Measurements from ENCODE around the gene PROCA1. TPM values are rescaled to one million over a fixed set of nuclear protein-coding genes. Genes with fewer than 3 reads are reported as not detected.

PROCA1 gene
- total RNA-seq, 1 experiment from 2014 or later, result 4.6 TPM

DNA sequence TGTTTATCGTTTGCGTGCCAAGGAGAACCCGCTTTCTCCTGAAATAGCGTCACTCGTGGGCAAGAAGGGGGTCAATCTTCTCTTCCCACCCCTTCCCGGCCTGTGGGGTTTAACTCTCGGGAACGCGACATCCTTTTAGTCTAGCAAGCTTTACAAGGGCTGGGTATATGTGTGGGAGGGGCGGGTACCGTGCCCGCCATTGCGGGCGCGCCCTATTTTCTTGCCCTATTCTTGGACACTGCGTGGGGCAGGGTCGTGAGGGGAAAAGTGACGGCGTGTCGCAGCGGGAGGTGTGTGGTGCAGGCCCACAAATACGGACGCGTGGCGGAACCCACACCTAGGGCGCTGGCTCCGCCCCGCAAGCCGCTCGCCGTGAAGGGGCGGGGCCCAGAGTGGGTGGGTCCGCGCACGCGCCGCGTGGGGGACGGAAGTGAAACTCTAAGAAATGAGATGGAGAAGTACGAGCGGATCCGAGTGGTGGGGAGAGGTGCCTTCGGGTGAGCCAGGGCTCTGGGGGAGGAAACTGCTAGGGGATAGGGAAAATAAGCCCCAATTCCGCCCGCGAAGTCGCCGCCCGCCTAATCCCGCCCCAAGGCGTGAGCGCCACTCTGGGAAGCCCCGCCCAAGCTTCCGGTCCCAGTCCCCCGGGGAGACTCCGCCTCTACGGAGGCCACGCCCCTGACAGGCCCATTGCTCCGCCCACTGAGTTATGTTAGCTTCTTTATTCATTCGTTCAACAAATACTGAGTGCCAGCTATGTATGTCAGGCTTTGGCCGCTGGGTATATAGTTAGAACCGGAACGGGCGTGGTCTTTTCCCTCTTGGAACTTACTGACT lies 16.9 kb upstream of the PROCA1 start, which contains the start of gene NEK8:
Gene NEK8, plus strand, starts transcription at position 425 of the 837 bp plus-strand sequence. Its CDS starts 26 bp downstream, at position 451.
- CTCF ChIA-PET, result interaction anchor here (0.6 to 3.4 kb wide), 14 partner anchors 9 to 388 kb away, joined by 3 to 82 read pairs (median 7); partner anchors contain the start of gene RPL23A
- peaks cover 26% of the 10 kb centered on the region for H3K4me1 ChIP-seq (ENCODE audit: insufficient read depth, low read length, poor library complexity, severe bottlenecking)
- peaks cover 16% of the 10 kb centered on the region for H3K36me3 ChIP-seq (ENCODE audit: insufficient read depth, low read length, poor library complexity, severe bottlenecking)
- peak within 1 kb of the TSS; percentile 94 for H3K27ac ChIP-seq (ENCODE audit: low read depth, low read length, poor library complexity, severe bottlenecking)
- no peaks in the 10 kb centered on the region for H3K9me3 ChIP-seq (ENCODE audit: low read depth, low read length, poor library complexity, severe bottlenecking)
- intact Hi-C loops (cut with micrococcal nuclease; ENCODE audit: unreplicated experiment), result loop anchor here (2.0 to 5.0 kb wide), 2 partner anchors 14 to 169 kb away; partner anchors contain the start of gene FLOT2
- H3K27me3 ChIP-seq (replicated peaks; ENCODE audit: insufficient read depth, low read depth, low read length, poor library complexity), result no peaks in the 10 kb centered on the region
- DNase-seq (ENCODE audit: low spot score), result peak; percentile 97
- BruUV-seq (replicated peaks), result no TSS peak
- POLR2A ChIA-PET (ENCODE audit: low non-redundant PET), result interaction anchor here (0.6 to 1.1 kb wide), 2 partner anchors 9 to 22 kb away, joined by 3 to 4 read pairs; partner anchors contain the start of gene RPL23A
- TF ChIP-seq, protein P1, sequence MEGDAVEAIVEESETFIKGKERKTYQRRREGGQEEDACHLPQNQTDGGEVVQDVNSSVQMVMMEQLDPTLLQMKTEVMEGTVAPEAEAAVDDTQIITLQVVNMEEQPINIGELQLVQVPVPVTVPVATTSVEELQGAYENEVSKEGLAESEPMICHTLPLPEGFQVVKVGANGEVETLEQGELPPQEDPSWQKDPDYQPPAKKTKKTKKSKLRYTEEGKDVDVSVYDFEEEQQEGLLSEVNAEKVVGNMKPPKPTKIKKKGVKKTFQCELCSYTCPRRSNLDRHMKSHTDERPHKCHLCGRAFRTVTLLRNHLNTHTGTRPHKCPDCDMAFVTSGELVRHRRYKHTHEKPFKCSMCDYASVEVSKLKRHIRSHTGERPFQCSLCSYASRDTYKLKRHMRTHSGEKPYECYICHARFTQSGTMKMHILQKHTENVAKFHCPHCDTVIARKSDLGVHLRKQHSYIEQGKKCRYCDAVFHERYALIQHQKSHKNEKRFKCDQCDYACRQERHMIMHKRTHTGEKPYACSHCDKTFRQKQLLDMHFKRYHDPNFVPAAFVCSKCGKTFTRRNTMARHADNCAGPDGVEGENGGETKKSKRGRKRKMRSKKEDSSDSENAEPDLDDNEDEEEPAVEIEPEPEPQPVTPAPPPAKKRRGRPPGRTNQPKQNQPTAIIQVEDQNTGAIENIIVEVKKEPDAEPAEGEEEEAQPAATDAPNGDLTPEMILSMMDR (conservative IDR thresholded peaks at IDR 0.05; ENCODE audit: low read depth, low read length), result no peak
- no peak for TF ChIP-seq EZH2 (IDR thresholded peaks at IDR 0.05; ENCODE audit: borderline replicate concordance, low read depth, low read length, poor library complexity, severe bottlenecking)
- peak within 1 kb of the TSS; percentile 59 for H3K4me3 ChIP-seq (ENCODE audit: low read depth, low read length, poor library complexity, severe bottlenecking)

DNA sequence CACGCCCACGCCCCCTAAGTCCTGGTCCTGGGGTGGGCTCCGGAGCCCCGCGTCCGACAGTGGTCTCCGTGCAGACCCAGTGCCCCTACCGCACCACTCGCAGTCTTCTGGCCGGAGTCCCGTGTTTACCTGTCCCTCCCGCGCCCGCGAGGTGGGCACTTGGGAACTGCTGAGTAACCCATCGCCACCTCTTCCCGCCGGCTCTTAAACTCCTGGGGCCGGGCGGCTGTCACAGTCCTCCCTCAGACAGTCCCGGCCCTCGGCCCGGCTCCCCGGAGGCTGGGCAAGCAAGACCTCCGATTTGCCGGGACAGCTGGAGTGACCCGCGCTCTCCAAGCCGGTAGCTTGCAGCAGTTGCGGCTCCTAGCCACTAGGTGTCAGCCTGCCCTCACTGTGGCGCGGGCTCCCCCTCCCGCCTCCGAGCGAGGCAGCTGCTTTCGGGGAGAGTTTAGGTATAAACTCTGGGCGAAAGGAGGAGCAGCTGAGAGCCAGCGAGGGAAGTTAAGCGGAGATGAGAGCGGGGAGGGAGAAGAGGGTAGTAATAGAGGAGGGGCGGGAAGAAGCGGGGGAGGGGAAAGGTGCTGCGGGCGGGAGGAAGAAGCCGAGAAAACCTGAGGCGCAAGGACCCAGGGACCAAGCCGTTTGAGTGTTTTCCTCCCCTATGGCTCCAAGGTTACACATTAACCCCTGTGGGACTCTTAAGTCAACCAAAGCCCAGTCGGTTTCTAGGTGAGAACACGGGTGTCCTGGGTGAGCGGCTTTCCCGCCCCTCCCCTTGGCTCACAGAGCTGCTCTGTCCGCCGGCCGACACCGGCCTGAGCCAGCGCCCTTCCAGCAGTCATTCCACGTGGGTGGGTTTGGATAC lies 15.2 kb upstream of the PROCA1 start:
- no peaks in the 10 kb centered on the region for H3K9me3 ChIP-seq (ENCODE audit: low read depth, low read length, poor library complexity, severe bottlenecking)
- ChIA-PET CTCF (interaction anchor here (0.5 to 3.4 kb wide), 34 partner anchors 10 to 540 kb away, joined by 3 to 82 read pairs (median 5); partner anchors contain the start of genes PHF12 and TRAF4), POLR2A (ENCODE audit: low non-redundant PET) (interaction anchor here (0.5 to 0.7 kb wide), 5 partner anchors 17 to 390 kb away, joined by 3 to 9 read pairs (median 3); no protein-coding TSS in a partner anchor)
- H3K4me3 ChIP-seq (ENCODE audit: low read depth, low read length, poor library complexity, severe bottlenecking), result peak overlapping the region; percentile 59
- peak overlapping the region; percentile 60 for H3K27ac ChIP-seq (ENCODE audit: low read depth, low read length, poor library complexity, severe bottlenecking)
- peaks cover 33% of the 10 kb centered on the region for H3K36me3 ChIP-seq (ENCODE audit: insufficient read depth, low read length, poor library complexity, severe bottlenecking)
- intact Hi-C loops (cut with micrococcal nuclease; ENCODE audit: unreplicated experiment), result loop anchor here (1.0 to 5.0 kb wide), 5 partner anchors 24 to 390 kb away; partner anchors contain the start of gene FLOT2
- no peaks in the 10 kb centered on the region for H3K27me3 ChIP-seq (replicated peaks; ENCODE audit: insufficient read depth, low read depth, low read length, poor library complexity)
- peaks cover 42% of the 10 kb centered on the region for H3K4me1 ChIP-seq (ENCODE audit: insufficient read depth, low read length, poor library complexity, severe bottlenecking)
- DNase-seq (ENCODE audit: low spot score), result peak; percentile 97
- no peak for TF ChIP-seq EZH2 (IDR thresholded peaks at IDR 0.05; ENCODE audit: borderline replicate concordance, low read depth, low read length, poor library complexity, severe bottlenecking)
- TF ChIP-seq, protein P1 (conservative IDR thresholded peaks at IDR 0.05; ENCODE audit: low read depth, low read length), result peak; percentile 99
- no TSS peak for BruUV-seq (replicated peaks)

DNA sequence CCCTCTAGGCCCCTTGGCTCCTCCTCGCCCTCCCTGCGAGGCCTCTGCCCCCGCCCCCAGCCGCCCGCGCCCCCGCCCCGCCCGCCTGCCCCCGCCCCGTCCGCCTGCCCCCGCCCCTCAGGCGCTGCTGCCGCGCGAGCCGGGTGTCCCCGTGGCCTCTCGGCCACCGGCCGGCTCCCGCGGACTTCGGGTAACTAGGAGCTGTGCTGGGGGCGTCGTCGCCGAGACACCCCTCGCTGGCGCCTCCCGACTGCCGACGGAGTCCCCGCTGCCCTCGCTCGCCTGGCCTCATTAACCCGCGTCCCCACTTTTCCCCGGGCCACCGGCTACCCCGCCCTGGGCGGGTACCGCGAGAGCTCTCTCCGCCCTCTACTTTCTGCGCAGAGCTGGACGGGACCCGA lies 14.5 kb upstream of the PROCA1 start, which contains the start of gene TLCD1:
Gene TLCD1, minus strand, starts transcription at position 8 of the 401 bp plus-strand sequence. CDS start 136 bp downstream, outside the sequence.
- H3K4me1 ChIP-seq (ENCODE audit: insufficient read depth, low read length, poor library complexity, severe bottlenecking), result peaks cover 48% of the 10 kb centered on the region
- CTCF ChIA-PET, result interaction anchor here (0.5 to 3.4 kb wide), 26 partner anchors 9 to 541 kb away, joined by 3 to 82 read pairs (median 6); partner anchors contain the start of genes PHF12 and TRAF4
- POLR2A ChIA-PET (ENCODE audit: low non-redundant PET), result interaction anchor here (0.6 kb wide), 2 partner anchors 34 to 197 kb away, joined by 3 read pairs; no protein-coding TSS in a partner anchor
- DNase-seq (ENCODE audit: low spot score), result peak; percentile 79
- H3K27me3 ChIP-seq (replicated peaks; ENCODE audit: insufficient read depth, low read depth, low read length, poor library complexity), result no peaks in the 10 kb centered on the region
- H3K27ac ChIP-seq (ENCODE audit: low read depth, low read length, poor library complexity, severe bottlenecking), result peak within 1 kb of the TSS; percentile 79
- peak within 1 kb of the TSS; percentile 59 for H3K4me3 ChIP-seq (ENCODE audit: low read depth, low read length, poor library complexity, severe bottlenecking)
- peaks cover 39% of the 10 kb centered on the region for H3K36me3 ChIP-seq (ENCODE audit: insufficient read depth, low read length, poor library complexity, severe bottlenecking)
- no peaks in the 10 kb centered on the region for H3K9me3 ChIP-seq (ENCODE audit: low read depth, low read length, poor library complexity, severe bottlenecking)
- intact Hi-C loops (cut with micrococcal nuclease; ENCODE audit: unreplicated experiment), result loop anchor here (2.0 to 5.0 kb wide), 3 partner anchors 25 to 391 kb away; partner anchors contain the start of gene FLOT2
- TF ChIP-seq, protein P1 (conservative IDR thresholded peaks at IDR 0.05; ENCODE audit: low read depth, low read length), result no peak
- no peak for TF ChIP-seq EZH2 (IDR thresholded peaks at IDR 0.05; ENCODE audit: borderline replicate concordance, low read depth, low read length, poor library complexity, severe bottlenecking)
- BruUV-seq (replicated peaks), result no TSS peak

All from A673 (cell line).